Liver (tissue), 9 donors: ENCODE measurements around the gene TOB1. TPM values are rescaled to one million over a fixed set of nuclear protein-coding genes. Genes with fewer than 3 reads are reported as not detected.
"Not testable (repeated sequence)": the region's sequence is repeated elsewhere in the genome, so short reads cannot be mapped to it uniquely, and the experiment has no call there.

Experiments
- DNase-seq: peaks from one replicate; pipeline ENCODE4 v3.0.0-alpha.2; 2017; ENCODE audit warnings: low spot score
- H3K27ac ChIP-seq, 2 donors: one replicate each; pipeline ENCODE4 v1.7.0; 2013; ENCODE audit warnings: inconsistent platforms in 2 of 2, low read length in 2 of 2, control low read depth in 1 of 2, low read depth in 1 of 2, mild to moderate bottlenecking in 1 of 2
- H3K27me3 ChIP-seq, 4 donors: one replicate each; pipeline versions ENCODE4 v1.6.1 to v1.7.0; 2013; ENCODE audit warnings: low read length in 3 of 4, inconsistent platforms in 1 of 4, mild to moderate bottlenecking in 1 of 4, moderate library complexity in 1 of 4; ENCODE audit not compliant: control insufficient read depth in 4 of 4, insufficient read depth in 4 of 4
- H3K36me3 ChIP-seq, 4 donors: one replicate each; pipeline versions ENCODE4 v1.6.1 to v1.7.0; 2013; ENCODE audit warnings: low read length in 3 of 4, mild to moderate bottlenecking in 3 of 4, low read depth in 1 of 4, moderate library complexity in 1 of 4; ENCODE audit not compliant: control insufficient read depth in 4 of 4, insufficient read depth in 3 of 4
- H3K4me1 ChIP-seq, 4 donors: one replicate each; pipeline versions ENCODE4 v1.6.1 to v1.7.0; 2013; ENCODE audit warnings: low read length in 3 of 4, mild to moderate bottlenecking in 3 of 4, moderate library complexity in 1 of 4; ENCODE audit not compliant: control insufficient read depth in 4 of 4, insufficient read depth in 4 of 4
- H3K4me3 ChIP-seq, 3 donors: one replicate each; pipeline versions ENCODE4 v1.6.1 to v1.7.0; 2013; ENCODE audit warnings: low read length in 3 of 3, control low read depth in 1 of 3, low read depth in 1 of 3, mild to moderate bottlenecking in 1 of 3
- H3K9ac ChIP-seq, 2 donors: one replicate each; pipeline ENCODE4 v1.7.0; 2013; ENCODE audit warnings: low read length in 2 of 2, mild to moderate bottlenecking in 2 of 2, moderate library complexity in 2 of 2, control low read depth in 1 of 2, low read depth in 1 of 2
- H3K9me3 ChIP-seq, 4 donors: one replicate each; pipeline versions ENCODE4 v1.6.1 to v1.7.0; 2013; ENCODE audit warnings: low read length in 3 of 4; ENCODE audit not compliant: control insufficient read depth in 4 of 4
- CTCF ChIP-seq: fragments of 150-350 bp; IDR thresholded peaks from 2 replicates; pipeline ENCODE4 v1.5.1; 2017; ENCODE audit warnings: improper control_type of control experiment, low read depth, low read length; ENCODE audit not compliant: missing input control
- FOXA1 ChIP-seq: IDR thresholded peaks from 2 replicates; pipeline ENCODE4 v1.6.1; 2016; ENCODE audit warnings: antibody characterized with exemption
- FOXA2 ChIP-seq: IDR thresholded peaks from 2 replicates; pipeline ENCODE4 v1.6.1; 2016; ENCODE audit warnings: antibody characterized with exemption
- GABPA ChIP-seq, 2 donors: IDR thresholded peaks in 1 of 2; conservative IDR thresholded peaks in 1 of 2; 2 replicates each; pipeline ENCODE4 v1.6.1; 2016; ENCODE audit warnings: antibody characterized with exemption in 2 of 2, mild to moderate bottlenecking in 1 of 2, moderate library complexity in 1 of 2
- HNF4A ChIP-seq, 2 donors: conservative IDR thresholded peaks; 2 replicates each; pipeline ENCODE4 v1.6.1; 2016; ENCODE audit warnings: antibody characterized with exemption in 2 of 2, mild to moderate bottlenecking in 2 of 2
- HNF4G ChIP-seq: IDR thresholded peaks from 2 replicates; pipeline ENCODE4 v1.6.1; 2016; ENCODE audit warnings: antibody characterized with exemption
- JUND ChIP-seq, 2 donors: IDR thresholded peaks; 2 replicates each; pipeline ENCODE4 v1.6.1; 2016; ENCODE audit warnings: antibody characterized with exemption in 2 of 2
- RAD21 ChIP-seq, 2 donors: IDR thresholded peaks; 2 replicates each; pipeline ENCODE4 v1.6.1; 2016; ENCODE audit warnings: antibody characterized with exemption in 2 of 2, mild to moderate bottlenecking in 2 of 2
- REST ChIP-seq: IDR thresholded peaks from 2 replicates; pipeline ENCODE4 v1.6.1; 2016; ENCODE audit warnings: antibody characterized with exemption, mild to moderate bottlenecking
- RXRA ChIP-seq, 2 donors: IDR thresholded peaks; 2 replicates each; pipeline ENCODE4 v1.6.1; 2017 to 2018; ENCODE audit warnings: antibody characterized with exemption in 2 of 2, mild to moderate bottlenecking in 1 of 2
- SP1 ChIP-seq: IDR thresholded peaks from 2 replicates; pipeline ENCODE4 v1.6.1; 2018; ENCODE audit warnings: antibody characterized with exemption, mild to moderate bottlenecking
- TAF1 ChIP-seq: conservative IDR thresholded peaks from 2 replicates; pipeline ENCODE4 v1.6.1; 2016; ENCODE audit warnings: antibody characterized with exemption, mild to moderate bottlenecking
- YY1 ChIP-seq: IDR thresholded peaks from 2 replicates; pipeline ENCODE4 v1.6.1; 2016; ENCODE audit warnings: antibody characterized with exemption, mild to moderate bottlenecking
- ZBTB33 ChIP-seq: IDR thresholded peaks from 2 replicates; pipeline ENCODE4 v1.6.1; 2016; ENCODE audit warnings: antibody characterized with exemption
- WGBS: extraction: QIAGEN DNeasy Blood & Tissue Kit; methylation state at CpG from one replicate; pipeline ENCODE4 v1.1.7; 2013; 5-methylcytosine and 5-hydroxymethylcytosine counted together
- polyA plus RNA-seq, 2 donors: library from polyadenylated mRNA; stranded (reverse) in 1 of 2; unstranded in 1 of 2; fragments of 200-250 nt in 1 of 2; fragments of >200 nt in 1 of 2; fragmentation: Nextera tagmentation in 1 of 2; extraction: Ambion mirVana in 1 of 2; gene quantifications; one replicate each; pipeline versions ENCODE4 v1.2.1 to v1.2.3, GENCODE V29; 2013 to 2015
- total RNA-seq, 2 donors: library from RNA; depleted of rRNA; stranded (reverse); fragments of >200 nt; gene quantifications; one replicate each; pipeline ENCODE4 v1.2.3, GENCODE V29; 2014
- TF ChIP-seq, protein P1 (sequence below): IDR thresholded peaks from 2 replicates; pipeline ENCODE4 v1.6.1; 2016; ENCODE audit warnings: antibody characterized with exemption
- TF ChIP-seq, protein P2 (sequence below): IDR thresholded peaks from 2 replicates; pipeline ENCODE4 v1.6.1; 2016; ENCODE audit warnings: antibody characterized with exemption
- donor health status: healthy.
- donor health status: healthy.
- donor health status: healthy.
- donor health status: healthy.
- donor health status: healthy.

Gene TOB1
- total and polyA plus RNA-seq, 4 donors: 10.2 to 132 (median 37.8) TPM

- H3K36me3 ChIP-seq: peaks cover 2 to 14% (median 8%) of the 10 kb centered on the region in 4 donors
- H3K9ac ChIP-seq: peak overlapping the region in 1 of 2 donors; percentile 100
- no peak overlapping the region for H3K27ac ChIP-seq
- no peak overlapping the region for H3K4me3 ChIP-seq
- H3K27me3 ChIP-seq: no peaks in the 10 kb centered on the region
- H3K9me3 ChIP-seq: no peaks in the 10 kb centered on the region
- 60% methylated on average over 2 of the region's 2 CpGs for WGBS
- no peak for DNase-seq
- peaks cover 0 to 26% (median 19%) of the 10 kb centered on the region in 4 donors for H3K4me1 ChIP-seq
- TF ChIP-seq JUND (IDR thresholded peaks at IDR 0.05): peak in 1 of 2 donors; percentile 62
- peak in 1 of 2 donors; percentile 7 for TF ChIP-seq RXRA (IDR thresholded peaks at IDR 0.05)
- TF ChIP-seq YY1: peak; percentile 7
- TF ChIP-seq FOXA1: no peak
Observed at GRCh38 chr17:50861334-50861676, 4.8 kb downstream of the TOB1 start.

DNA sequence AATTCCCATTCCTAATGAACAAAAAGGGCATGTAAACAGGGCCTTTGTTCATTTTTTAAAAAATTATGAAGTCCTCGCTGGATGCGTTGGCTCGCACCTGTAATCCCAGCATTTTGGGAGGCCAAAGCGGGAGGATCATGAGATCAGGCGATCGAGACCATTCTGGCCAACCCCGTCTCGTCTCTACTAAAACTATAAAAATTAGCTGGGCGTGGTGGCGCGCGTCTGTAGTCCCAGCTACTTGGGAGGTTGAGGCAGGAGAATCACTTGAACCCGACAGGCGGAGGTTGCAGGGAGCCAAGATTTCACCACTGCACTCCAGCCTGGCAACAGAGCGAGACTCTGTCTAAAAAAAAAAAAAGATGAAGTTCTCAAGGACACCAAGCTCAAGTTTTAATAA, 6.4 kb downstream of the TOB1 start:
- not testable (repeated sequence) for H3K9ac ChIP-seq, H3K27me3 ChIP-seq, H3K27ac ChIP-seq, H3K4me3 ChIP-seq, H3K9me3 ChIP-seq, DNase-seq
- Histone ChIP-seq H3K4me1 (peaks cover 2 to 42% (median 32%) of the 10 kb centered on the region in 4 donors), H3K36me3 (peaks cover 2 to 14% (median 8%) of the 10 kb centered on the region in 4 donors)
- WGBS: 94% methylated on average over 15 of the region's 15 CpGs

GRCh38 chr17:50858486-50859225, 7.5 kb downstream of the TOB1 start:
- no peak for DNase-seq
- Histone ChIP-seq H3K4me1 (peaks cover 4 to 49% (median 41%) of the 10 kb centered on the region in 4 donors), H3K9me3 (no peaks in the 10 kb centered on the region), H3K27me3 (no peaks in the 10 kb centered on the region), H3K4me3 (no peak overlapping the region), H3K9ac (no peak overlapping the region), H3K27ac (peak overlapping the region in 1 of 2 donors; percentile 7), H3K36me3 (peaks cover 2 to 14% (median 8%) of the 10 kb centered on the region in 4 donors)
- TF ChIP-seq SP1 (no peak), TAF1 (no peak), FOXA2 (no peak), RXRA (IDR thresholded peaks at IDR 0.05) (no peak), ZBTB33 (no peak), FOXA1 (no peak), CTCF (no peak), REST (no peak), JUND (IDR thresholded peaks at IDR 0.05) (no peak), YY1 (no peak), HNF4A (conservative IDR thresholded peaks at IDR 0.05) (no peak), RAD21 (IDR thresholded peaks at IDR 0.05) (no peak), GABPA (IDR thresholded peaks at IDR 0.05 in 1 of 2, conservative IDR thresholded peaks at IDR 0.05 in 1 of 2) (no peak), HNF4G (no peak)
- TF ChIP-seq, protein P1, sequence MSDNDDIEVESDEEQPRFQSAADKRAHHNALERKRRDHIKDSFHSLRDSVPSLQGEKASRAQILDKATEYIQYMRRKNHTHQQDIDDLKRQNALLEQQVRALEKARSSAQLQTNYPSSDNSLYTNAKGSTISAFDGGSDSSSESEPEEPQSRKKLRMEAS: no peak
- TF ChIP-seq, protein P2, sequence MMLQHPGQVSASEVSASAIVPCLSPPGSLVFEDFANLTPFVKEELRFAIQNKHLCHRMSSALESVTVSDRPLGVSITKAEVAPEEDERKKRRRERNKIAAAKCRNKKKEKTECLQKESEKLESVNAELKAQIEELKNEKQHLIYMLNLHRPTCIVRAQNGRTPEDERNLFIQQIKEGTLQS: no peak
- 80% methylated on average over 12 of the region's 12 CpGs for WGBS
